HG02885 (cell line): ENCODE results near the gene GRK3.

Experiments
- ATAC-seq: cut with Tn5 transposase; IDR thresholded peaks from one replicate; pipeline ENCODE4 v1.9.1; 2021; ENCODE audit warnings: mild to moderate bottlenecking; ENCODE audit not compliant: unreplicated experiment, poor library complexity

The GRK3 gene

GRCh38 chr22:25748140-25748539 is 183.7 kb downstream of the GRK3 start:
- ATAC-seq = no peak

GRCh38 chr22:25748704-25749103 is 184.2 kb downstream of the GRK3 start:
- no peak for ATAC-seq

- peak; percentile 68 for ATAC-seq
Observed at GRCh38 chr22:25749420-25750169, 185.1 kb downstream of the GRK3 start.

GRCh38 chr22:25750569-25751173 is 186.2 kb downstream of the GRK3 start:
- ATAC-seq = no peak

- no peak for ATAC-seq
Observed at GRCh38 chr22:25751174-25751581, 186.7 kb downstream of the GRK3 start.

GRCh38 chr22:25752615-25753214 is 188.2 kb downstream of the GRK3 start:
- no peak for ATAC-seq

GRCh38 chr22:25753252-25753651 is 188.8 kb downstream of the GRK3 start:
- ATAC-seq = no peak

- no peak for ATAC-seq
Observed at GRCh38 chr22:25754527-25755202, 190.2 kb downstream of the GRK3 start.

- ATAC-seq = no peak
Observed at GRCh38 chr22:25757686-25758085, 193.2 kb downstream of the GRK3 start.

- no peak for ATAC-seq
Observed at GRCh38 chr22:25758316-25758715, 193.8 kb downstream of the GRK3 start.

- ATAC-seq = no peak
Observed at GRCh38 chr22:25759825-25760231, 195.4 kb downstream of the GRK3 start.

GRCh38 chr22:25760294-25760693 is 195.8 kb downstream of the GRK3 start:
- ATAC-seq = no peak

GRCh38 chr22:25760848-25761595 is 196.5 kb downstream of the GRK3 start:
- no peak for ATAC-seq

- no peak for ATAC-seq
Observed at GRCh38 chr22:25762147-25762546, 197.7 kb downstream of the GRK3 start.

GRCh38 chr22:25763239-25763777 is 198.8 kb downstream of the GRK3 start:
- ATAC-seq = no peak

- no peak for ATAC-seq
Observed at GRCh38 chr22:25764270-25765015, 200.0 kb downstream of the GRK3 start.

- no peak for ATAC-seq
Observed at GRCh38 chr22:25765016-25765367, 200.5 kb downstream of the GRK3 start.

- no peak for ATAC-seq
Observed at GRCh38 chr22:25765801-25766200, 201.3 kb downstream of the GRK3 start.

GRCh38 chr22:25766418-25766817 is 201.9 kb downstream of the GRK3 start:
- no peak for ATAC-seq

GRCh38 chr22:25770333-25770732 is 205.9 kb downstream of the GRK3 start:
- ATAC-seq = no peak
